RWPE1 (cell line): ENCODE data around the gene SRGAP1.

Source experiments
- CTCF ChIA-PET: fragments of 350-600 bp; sonication (Branson Sonifier 250); formaldehyde crosslinking; extraction: SDS; loops from one replicate; lab custom pipeline; 2021; lab: Yijun Ruan, JAX
- POLR2A ChIA-PET: fragments of 400-600 bp; formaldehyde crosslinking; extraction: SDS; loops from one replicate; lab custom pipeline; 2020; ENCODE audit warnings: antibody characterized with exemption; ENCODE audit not compliant: low non-redundant PET; lab: Yijun Ruan, JAX
- DNase-seq: peaks from one replicate; pipeline ENCODE4 v3.0.0; 2012; ENCODE audit warnings: low spot score
- H3K27ac ChIP-seq: fragments of 450-650 bp; 2 replicates; pipeline ENCODE4 v1.5.1; 2017
- CTCF ChIP-seq: fragments of 450-650 bp; conservative IDR thresholded peaks from 2 replicates; pipeline ENCODE4 v1.5.1; 2017; ENCODE audit warnings: low read depth, mild to moderate bottlenecking

The SRGAP1 gene

DNA sequence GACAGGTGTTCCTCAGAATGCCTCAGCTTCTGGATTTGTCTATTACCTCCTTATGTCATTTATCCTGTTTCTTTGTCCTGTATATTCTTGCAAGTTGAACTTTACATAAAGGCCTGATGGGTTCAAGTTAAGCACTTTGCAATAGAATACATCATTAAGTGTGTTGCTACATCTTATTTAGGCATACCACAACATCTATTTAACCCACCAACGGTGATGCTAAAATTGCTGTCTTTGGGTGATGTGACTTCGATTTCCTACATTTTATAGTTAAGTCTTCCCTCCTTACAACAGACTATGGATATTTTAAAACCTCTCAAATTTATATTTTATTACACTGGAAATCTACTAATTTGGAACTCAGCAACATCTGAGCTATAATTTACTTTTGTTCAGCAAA is 206.6 kb downstream of the SRGAP1 start:
- TF ChIP-seq CTCF, result no peak
- H3K27ac ChIP-seq, result no peak overlapping the region
- ChIA-PET CTCF (no interaction called here), POLR2A (no interaction called here)
- no peak for DNase-seq

- TF ChIP-seq CTCF, result no peak
- ChIA-PET POLR2A (no interaction called here), CTCF (interaction anchor here (0.7 kb wide), 1 partner anchor 25 kb away, joined by 9 read pairs; no protein-coding TSS in a partner anchor)
- DNase-seq, result no peak
- H3K27ac ChIP-seq, result no peak overlapping the region
Observed at GRCh38 chr12:64053117-64053516, 208.6 kb downstream of the SRGAP1 start.

GRCh38 chr12:64054079-64054520 is 209.6 kb downstream of the SRGAP1 start:
- POLR2A ChIA-PET, result no interaction called here
- no peak for DNase-seq
- CTCF ChIA-PET, result no interaction called here
- no peak for TF ChIP-seq CTCF
- no peak overlapping the region for H3K27ac ChIP-seq

- ChIA-PET POLR2A (no interaction called here), CTCF (interaction anchor here (0.6 to 0.7 kb wide), 2 partner anchors 13 to 1174 kb away, joined by 4 read pairs; no protein-coding TSS in a partner anchor)
- H3K27ac ChIP-seq, result no peak overlapping the region
- DNase-seq, result no peak
- no peak for TF ChIP-seq CTCF
Observed at GRCh38 chr12:64056741-64057140, 212.2 kb downstream of the SRGAP1 start.

DNA sequence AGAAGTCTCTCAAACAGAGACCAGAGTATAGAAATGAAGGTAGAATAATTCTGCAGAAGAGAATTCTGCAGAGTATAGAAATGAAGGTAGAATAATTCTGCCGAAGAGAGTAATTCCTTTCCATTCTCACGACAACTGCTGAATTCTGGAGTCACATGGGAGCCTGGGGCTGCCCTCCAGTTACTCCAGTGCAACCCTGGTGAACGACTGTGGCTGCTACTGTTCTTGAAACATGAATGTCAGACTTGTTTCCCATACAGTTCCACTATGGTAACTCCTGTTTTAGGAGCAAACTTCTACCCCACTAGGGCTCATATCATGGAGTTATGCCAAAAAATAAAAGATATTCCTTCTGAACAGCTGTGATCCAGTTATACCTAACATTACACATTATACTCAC is 213.2 kb downstream of the SRGAP1 start:
- DNase-seq, result no peak
- ChIA-PET POLR2A (no interaction called here), CTCF (no interaction called here)
- no peak for TF ChIP-seq CTCF
- no peak overlapping the region for H3K27ac ChIP-seq

- no peak for DNase-seq
- ChIA-PET CTCF (interaction anchor here (0.6 kb wide), 1 partner anchor 65 kb away, joined by 4 read pairs; no protein-coding TSS in a partner anchor), POLR2A (no interaction called here)
- H3K27ac ChIP-seq, result no peak overlapping the region
- TF ChIP-seq CTCF, result no peak
Observed at GRCh38 chr12:64058541-64059265, 214.2 kb downstream of the SRGAP1 start.
